Smooth muscle cell (in vitro differentiated cells): ENCODE measurements around the gene KCTD15. TPM values are rescaled to one million over a fixed set of nuclear protein-coding genes. Genes with fewer than 3 reads are reported as not detected.

Experiments used
- DNase-seq: peaks from one replicate; lab custom pipeline; 2025; ENCODE audit not compliant: unreplicated experiment; lab: John Stamatoyannopoulos, UW
- H2AFZ ChIP-seq: fragments of 200-600 bp; sonication (generic); 2 replicates; pipeline ENCODE4 v1.6.0; 2016; ENCODE audit warnings: antibody characterized with exemption, low read depth, mild to moderate bottlenecking
- H3F3A ChIP-seq: fragments of 200-600 bp; sonication (generic); 2 replicates; pipeline ENCODE4 v1.6.0; 2017; ENCODE audit warnings: antibody characterized with exemption, low read depth
- H3K27ac ChIP-seq: fragments of 200-600 bp; sonication (generic); 2 replicates; pipeline ENCODE4 v1.5.1; 2016; ENCODE audit warnings: low read depth, mild to moderate bottlenecking
- H3K27me3 ChIP-seq: fragments of 200-600 bp; sonication (generic); 2 replicates; pipeline ENCODE4 v1.6.1; 2016; ENCODE audit warnings: low read depth, mild to moderate bottlenecking
- H3K36me3 ChIP-seq: fragments of 200-600 bp; sonication (generic); 2 replicates; pipeline ENCODE4 v1.5.1; 2016; ENCODE audit warnings: low read depth
- H3K4me1 ChIP-seq: fragments of 200-600 bp; sonication (generic); 2 replicates; pipeline ENCODE4 v1.5.1; 2016; ENCODE audit warnings: low read depth
- H3K4me2 ChIP-seq: fragments of 200-600 bp; sonication (generic); 2 replicates; pipeline ENCODE4 v1.6.0; 2016; ENCODE audit warnings: mild to moderate bottlenecking
- H3K4me3 ChIP-seq: fragments of 200-600 bp; sonication (generic); 2 replicates; pipeline ENCODE4 v1.5.1; 2016; ENCODE audit warnings: mild to moderate bottlenecking
- H3K79me2 ChIP-seq: fragments of 200-600 bp; sonication (generic); 2 replicates; pipeline ENCODE4 v1.6.0; 2016; ENCODE audit warnings: low read depth, mild to moderate bottlenecking
- H3K9ac ChIP-seq: fragments of 200-600 bp; sonication (generic); 2 replicates; pipeline ENCODE4 v1.6.0; 2016; ENCODE audit warnings: low read depth
- H3K9me3 ChIP-seq: fragments of 200-600 bp; sonication (generic); replicated peaks from 2 replicates; pipeline ENCODE4 v1.5.1; 2016; ENCODE audit warnings: low read depth
- H4K20me1 ChIP-seq: fragments of 200-600 bp; sonication (generic); 2 replicates; pipeline ENCODE4 v1.6.0; 2016; ENCODE audit warnings: low read depth
- CTCF ChIP-seq: fragments of 200-600 bp; sonication (generic); IDR thresholded peaks from 2 replicates; pipeline ENCODE4 v1.5.1; 2017; ENCODE audit warnings: borderline replicate concordance, mild to moderate bottlenecking, antibody characterized with exemption; ENCODE audit not compliant: insufficient read depth, poor library complexity, severe bottlenecking
- WGBS: methylation state at CpG from one replicate; pipeline ENCODE4 v1.1.7; 2016; ENCODE audit warnings: low lambda C conversion rate; 5-methylcytosine and 5-hydroxymethylcytosine counted together
- polyA plus RNA-seq: library from polyadenylated mRNA; unstranded; fragments of >200 nt; fragmentation: Nextera tagmentation; extraction: Ambion mirVana; gene quantifications from 2 replicates; pipeline ENCODE4 v1.2.1, GENCODE V29; 2016
- total RNA-seq: library from RNA; depleted of rRNA; stranded (reverse); fragments of >200 nt; gene quantifications from 2 replicates; pipeline ENCODE4 v1.2.3, GENCODE V29; 2014

Gene KCTD15
- total and polyA plus RNA-seq, 2 experiments from 2014 or later, result 9.6 to 54.3 TPM

GRCh38 chr19:33749619-33750175 is 47.0 kb upstream of the KCTD15 start:
- Histone ChIP-seq H3K79me2 (no peaks in the 10 kb centered on the region), H4K20me1 (no peaks in the 10 kb centered on the region), H2AFZ (no peak overlapping the region), H3K4me3 (no peak overlapping the region), H3K4me1 (no peaks in the 10 kb centered on the region), H3K9ac (no peak overlapping the region), H3K27me3 (no peaks in the 10 kb centered on the region), H3K9me3 (no peaks in the 10 kb centered on the region), H3F3A (no peaks in the 10 kb centered on the region), H3K27ac (no peak overlapping the region), H3K36me3 (no peaks in the 10 kb centered on the region), H3K4me2 (no peak overlapping the region)
- no peak for TF ChIP-seq CTCF
- DNase-seq, result no peak
- WGBS, result 84% methylated on average over 12 of the region's 12 CpGs

- no peak for DNase-seq
- Histone ChIP-seq H3K27ac (no peak overlapping the region), H3K4me1 (no peaks in the 10 kb centered on the region), H3K9me3 (no peaks in the 10 kb centered on the region), H3K4me2 (no peak overlapping the region), H3F3A (no peaks in the 10 kb centered on the region), H3K79me2 (no peaks in the 10 kb centered on the region), H3K27me3 (no peaks in the 10 kb centered on the region), H3K9ac (no peak overlapping the region), H3K36me3 (no peaks in the 10 kb centered on the region), H4K20me1 (no peaks in the 10 kb centered on the region), H2AFZ (no peak overlapping the region), H3K4me3 (no peak overlapping the region)
- 84% methylated on average over 18 of the region's 18 CpGs for WGBS
- TF ChIP-seq CTCF, result no peak
Measured at GRCh38 chr19:33750587-33751435, 45.9 kb upstream of the KCTD15 start.

- no peak for DNase-seq
- H4K20me1 ChIP-seq, result no peaks in the 10 kb centered on the region
- H3K4me2 ChIP-seq, result no peak overlapping the region
- no peak overlapping the region for H2AFZ ChIP-seq
- 74% methylated on average over 5 of the region's 5 CpGs for WGBS
- no peaks in the 10 kb centered on the region for H3K79me2 ChIP-seq
- H3F3A ChIP-seq, result no peaks in the 10 kb centered on the region
- TF ChIP-seq CTCF, result no peak
- H3K4me3 ChIP-seq, result no peak overlapping the region
- no peak overlapping the region for H3K9ac ChIP-seq
- H3K4me1 ChIP-seq, result no peaks in the 10 kb centered on the region
- H3K27me3 ChIP-seq, result no peaks in the 10 kb centered on the region
- no peak overlapping the region for H3K27ac ChIP-seq
- H3K36me3 ChIP-seq, result no peaks in the 10 kb centered on the region
- no peaks in the 10 kb centered on the region for H3K9me3 ChIP-seq
Measured at GRCh38 chr19:33751436-33751770, 45.3 kb upstream of the KCTD15 start.
